H1 (cell line): ENCODE measurements around the gene TWNK. TPM values are rescaled to one million over a fixed set of nuclear protein-coding genes. Genes with fewer than 3 reads are reported as not detected.
A peak's percentile ranks its signal among the peaks of the same experiment; 100 is the strongest.

Experiments used
- ATF2 ChIP-seq: IDR thresholded peaks from 2 replicates; pipeline ENCODE4 v1.6.1; 2012; ENCODE audit warnings: low read length, inconsistent platforms
- CHD1 ChIP-seq: IDR thresholded peaks from 2 replicates; pipeline ENCODE4 v1.6.1; 2012; ENCODE audit warnings: low read depth, low read length, improper control_type of control experiment
- EGR1 ChIP-seq: IDR thresholded peaks from 2 replicates; pipeline ENCODE4 v1.6.1; 2011; ENCODE audit warnings: low read depth, low read length, borderline replicate concordance
- HDAC2 ChIP-seq, 2 experiments: fragments of 300-600 bp in 1 of 2; sonication (generic) in 1 of 2; IDR thresholded peaks; 2 replicates each; pipeline ENCODE4 v1.6.1; 2011 to 2012; ENCODE audit warnings: low read depth in 2 of 2, low read length in 2 of 2, mild to moderate bottlenecking in 2 of 2, moderate library complexity in 2 of 2, borderline replicate concordance in 1 of 2, inconsistent platforms in 1 of 2
- KDM1A ChIP-seq: fragments of 200-600, 300-600 bp; sonication (generic); IDR thresholded peaks from 2 replicates; pipeline ENCODE4 v1.7.1; 2016; ENCODE audit warnings: mild to moderate bottlenecking, low read length, borderline replicate concordance
- NANOG ChIP-seq: IDR thresholded peaks from 2 replicates; pipeline ENCODE4 v1.6.1; 2011; ENCODE audit warnings: low read length, low read depth, mild to moderate bottlenecking, inconsistent platforms; ENCODE audit not compliant: insufficient read depth, poor library complexity, severe bottlenecking
- PHF8 ChIP-seq: fragments of 200-600 bp; sonication (generic); conservative IDR thresholded peaks from 2 replicates; pipeline ENCODE4 v1.7.1; 2012; ENCODE audit warnings: low read depth, mild to moderate bottlenecking, inconsistent platforms, low read length, moderate library complexity
- POLR2AphosphoS5 ChIP-seq: IDR thresholded peaks from 2 replicates; pipeline ENCODE4 v1.6.1; 2011; ENCODE audit warnings: low read depth, low read length
- SIX5 ChIP-seq: IDR thresholded peaks from 2 replicates; pipeline ENCODE4 v1.6.1; 2011; ENCODE audit warnings: mild to moderate bottlenecking, low read depth, low read length
- SP1 ChIP-seq: IDR thresholded peaks from 2 replicates; pipeline ENCODE4 v1.6.1; 2011; ENCODE audit warnings: low read depth, low read length
- TBP ChIP-seq: IDR thresholded peaks from 2 replicates; pipeline ENCODE4 v1.6.1; 2011; ENCODE audit warnings: low read depth, low read length, improper control_type of control experiment
- TCF12 ChIP-seq: IDR thresholded peaks from 2 replicates; pipeline ENCODE4 v1.6.1; 2011; ENCODE audit warnings: low read depth, mild to moderate bottlenecking, low read length
- USF2 ChIP-seq: IDR thresholded peaks from 2 replicates; pipeline ENCODE4 v1.6.1; 2011; ENCODE audit warnings: low read length, improper control_type of control experiment
- polyA plus RNA-seq, 7 experiments: library from polyadenylated mRNA; depleted of rRNA in 3 of 7; stranded (reverse) in 5 of 7; unstranded in 2 of 7; fragments of >200 nt in 5 of 7; fragments of 200-250 nt in 2 of 7; gene quantifications; 1 replicate in 5 of 7; 2 replicates in 1 of 7; 4 replicates in 1 of 7; pipeline versions ENCODE4 v1.2.1 to v1.2.3, GENCODE V29; 2011 to 2013; ENCODE audit warnings: missing spikeins in 2 of 7, mixed read lengths in 2 of 7
- total RNA-seq: library from RNA; stranded (reverse); fragmentation: NEBNext Ultra II Directional; extraction: Animal tissue kit (Norgen Biotek cat#: 25700); gene quantifications from 2 replicates; pipeline ENCODE4 v1.2.1, GENCODE V29; 2021

Gene TWNK
- total and polyA plus RNA-seq, 2 of the 8 experiments (the other 6 are each of a cell fraction or from before 2014, with no cell fraction given) = 15.4 to 32.5 TPM

- TF ChIP-seq EGR1 = no peak; the same call in 1 of the 2 replicates
- peak; percentile 35; the same call in 1 of the 2 replicates for TF ChIP-seq TBP
- no peak for TF ChIP-seq SIX5
- TF ChIP-seq HDAC2 (IDR thresholded peaks at IDR 0.05; ENCODE audit: borderline replicate concordance in 1 of 2, low read depth in 2 of 2, low read length in 2 of 2) = peak in 1 of 2 experiments; percentile 15; a peak in 1 of 4 replicates
- no peak for TF ChIP-seq USF2
- no peak for TF ChIP-seq KDM1A
- TF ChIP-seq SP1 = no peak
- no peak for TF ChIP-seq TCF12
- TF ChIP-seq CHD1 = no peak
- TF ChIP-seq PHF8 = peak; percentile 73
- no peak for TF ChIP-seq ATF2
- TF ChIP-seq NANOG = no peak
- peak; percentile 79 for TF ChIP-seq POLR2AphosphoS5
Measured at GRCh38 chr10:100998991-100999741, 11.8 kb downstream of the TWNK start (continued).
